Measurements from ENCODE around the gene PNMA6E.

DNA sequence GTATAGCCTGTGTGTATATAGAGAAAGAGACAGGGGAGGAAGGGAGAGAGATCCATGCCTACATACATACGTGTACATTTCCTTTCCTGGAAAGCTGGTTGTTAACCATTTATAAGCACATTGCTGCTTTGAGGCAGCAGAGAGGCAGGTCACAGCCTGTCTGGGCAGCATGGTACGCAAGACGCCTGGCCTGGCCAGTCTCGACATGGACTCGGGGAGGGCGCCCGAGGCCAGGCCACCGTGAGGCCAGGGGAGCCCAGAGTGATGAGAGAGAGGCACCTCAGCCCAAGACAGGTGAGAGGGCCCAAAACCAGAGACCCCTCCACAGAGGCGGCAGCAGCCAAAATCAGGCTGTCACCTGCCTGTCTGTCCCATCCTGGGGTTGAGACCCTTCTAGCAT lies 40.8 kb upstream of the PNMA6E start:
- TF ChIP-seq, protein P1, sequence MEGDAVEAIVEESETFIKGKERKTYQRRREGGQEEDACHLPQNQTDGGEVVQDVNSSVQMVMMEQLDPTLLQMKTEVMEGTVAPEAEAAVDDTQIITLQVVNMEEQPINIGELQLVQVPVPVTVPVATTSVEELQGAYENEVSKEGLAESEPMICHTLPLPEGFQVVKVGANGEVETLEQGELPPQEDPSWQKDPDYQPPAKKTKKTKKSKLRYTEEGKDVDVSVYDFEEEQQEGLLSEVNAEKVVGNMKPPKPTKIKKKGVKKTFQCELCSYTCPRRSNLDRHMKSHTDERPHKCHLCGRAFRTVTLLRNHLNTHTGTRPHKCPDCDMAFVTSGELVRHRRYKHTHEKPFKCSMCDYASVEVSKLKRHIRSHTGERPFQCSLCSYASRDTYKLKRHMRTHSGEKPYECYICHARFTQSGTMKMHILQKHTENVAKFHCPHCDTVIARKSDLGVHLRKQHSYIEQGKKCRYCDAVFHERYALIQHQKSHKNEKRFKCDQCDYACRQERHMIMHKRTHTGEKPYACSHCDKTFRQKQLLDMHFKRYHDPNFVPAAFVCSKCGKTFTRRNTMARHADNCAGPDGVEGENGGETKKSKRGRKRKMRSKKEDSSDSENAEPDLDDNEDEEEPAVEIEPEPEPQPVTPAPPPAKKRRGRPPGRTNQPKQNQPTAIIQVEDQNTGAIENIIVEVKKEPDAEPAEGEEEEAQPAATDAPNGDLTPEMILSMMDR (IDR thresholded peaks at IDR 0.05 in 4 of 5, conservative IDR thresholded peaks at IDR 0.05 in 1 of 5), result no peak
- TF ChIP-seq POLR2A (IDR thresholded peaks at IDR 0.05), result no peak
